Loucy (cell line): Measurements from ENCODE around the gene DUSP3.

Source experiments
- H2AFZ ChIP-seq: fragments of 200-600 bp; sonication (generic); 2 replicates; pipeline ENCODE4 v1.6.0; 2016; ENCODE audit warnings: antibody characterized with exemption, mild to moderate bottlenecking, low read length, moderate library complexity
- H3F3A ChIP-seq: fragments of 200-600 bp; 2 replicates; pipeline ENCODE4 v1.6.0; 2016; ENCODE audit warnings: antibody characterized with exemption, low read depth, mild to moderate bottlenecking
- H3K27me3 ChIP-seq: fragments of 200-600 bp; sonication (generic); 2 replicates; pipeline ENCODE4 v1.6.1; 2014; ENCODE audit warnings: low read length, mild to moderate bottlenecking; ENCODE audit not compliant: insufficient read depth, poor library complexity, severe bottlenecking
- H3K36me3 ChIP-seq: fragments of 200-600 bp; sonication (generic); 2 replicates; pipeline ENCODE4 v1.6.1; 2016; ENCODE audit warnings: low read length; ENCODE audit not compliant: insufficient read depth
- H3K4me1 ChIP-seq: fragments of 200-600 bp; sonication (generic); 2 replicates; pipeline ENCODE4 v1.5.1; 2014; ENCODE audit warnings: low read length, mild to moderate bottlenecking; ENCODE audit not compliant: insufficient read depth, poor library complexity, severe bottlenecking
- H3K4me2 ChIP-seq: fragments of 200-600 bp; sonication (generic); 2 replicates; pipeline ENCODE4 v1.6.0; 2014; ENCODE audit warnings: antibody characterized with exemption, low read length, low read depth, mild to moderate bottlenecking; ENCODE audit not compliant: poor library complexity, severe bottlenecking
- H3K4me3 ChIP-seq: fragments of 200-600 bp; sonication (generic); 2 replicates; pipeline ENCODE4 v1.5.1; 2014; ENCODE audit warnings: low read length, mild to moderate bottlenecking, mixed read lengths; ENCODE audit not compliant: poor library complexity, severe bottlenecking
- H3K79me2 ChIP-seq: fragments of 200-600 bp; sonication (generic); 2 replicates; pipeline ENCODE4 v1.6.1; 2014; ENCODE audit warnings: low read length; ENCODE audit not compliant: insufficient read depth
- H3K9ac ChIP-seq: fragments of 200-600 bp; sonication (generic); 2 replicates; pipeline ENCODE4 v1.6.0; 2014; ENCODE audit warnings: mild to moderate bottlenecking, low read depth, low read length, moderate library complexity; ENCODE audit not compliant: poor library complexity, severe bottlenecking
- H3K9me2 ChIP-seq: fragments of 200-600 bp; sonication (generic); replicated peaks from 2 replicates; pipeline ENCODE4 v1.6.1; 2016; ENCODE audit warnings: low read depth, low read length, mixed read lengths
- H3K9me3 ChIP-seq: fragments of 200-600 bp; sonication (generic); 2 replicates; pipeline ENCODE4 v1.6.1; 2014; ENCODE audit warnings: mild to moderate bottlenecking, antibody characterized with exemption, low read length, low read depth; ENCODE audit not compliant: insufficient read depth
- H4K20me1 ChIP-seq: fragments of 200-600 bp; sonication (generic); 2 replicates; pipeline ENCODE4 v1.6.0; 2014; ENCODE audit warnings: antibody characterized with exemption, low read length, mild to moderate bottlenecking; ENCODE audit not compliant: insufficient read depth, poor library complexity, severe bottlenecking
- EZH2phosphoT487 ChIP-seq: fragments of 200-600 bp; IDR thresholded peaks from 2 replicates; pipeline ENCODE4 v1.6.1; 2018; ENCODE audit warnings: antibody characterized with exemption, mild to moderate bottlenecking, moderate library complexity, borderline replicate concordance
- TF ChIP-seq, protein P1 (sequence below): fragments of 200-600 bp; sonication (generic); conservative IDR thresholded peaks from 2 replicates; pipeline ENCODE4 v1.5.1; 2014; ENCODE audit warnings: mild to moderate bottlenecking, antibody characterized with exemption, low read length

The DUSP3 gene

DNA sequence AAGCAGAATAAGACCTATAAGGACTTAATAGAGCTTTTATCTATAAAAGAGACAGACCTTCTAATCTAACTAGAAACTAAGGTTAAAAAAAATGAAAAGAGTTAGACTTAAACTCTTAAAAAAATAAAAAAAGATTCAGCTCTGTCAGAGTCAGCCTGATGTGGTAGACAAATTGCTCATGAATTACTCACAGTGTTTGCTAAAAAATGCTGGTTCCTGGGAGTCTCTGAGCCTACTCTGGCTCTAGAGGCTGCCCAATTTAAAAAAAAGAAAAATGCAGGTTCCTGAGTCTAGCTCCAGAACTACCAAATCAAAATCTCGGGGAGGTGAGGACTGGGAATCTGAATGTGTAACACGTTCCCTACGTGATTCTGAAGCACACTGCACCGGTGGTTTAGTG is 38.2 kb downstream of the DUSP3 start:
- TF ChIP-seq EZH2phosphoT487 = no peak
- TF ChIP-seq, protein P1, sequence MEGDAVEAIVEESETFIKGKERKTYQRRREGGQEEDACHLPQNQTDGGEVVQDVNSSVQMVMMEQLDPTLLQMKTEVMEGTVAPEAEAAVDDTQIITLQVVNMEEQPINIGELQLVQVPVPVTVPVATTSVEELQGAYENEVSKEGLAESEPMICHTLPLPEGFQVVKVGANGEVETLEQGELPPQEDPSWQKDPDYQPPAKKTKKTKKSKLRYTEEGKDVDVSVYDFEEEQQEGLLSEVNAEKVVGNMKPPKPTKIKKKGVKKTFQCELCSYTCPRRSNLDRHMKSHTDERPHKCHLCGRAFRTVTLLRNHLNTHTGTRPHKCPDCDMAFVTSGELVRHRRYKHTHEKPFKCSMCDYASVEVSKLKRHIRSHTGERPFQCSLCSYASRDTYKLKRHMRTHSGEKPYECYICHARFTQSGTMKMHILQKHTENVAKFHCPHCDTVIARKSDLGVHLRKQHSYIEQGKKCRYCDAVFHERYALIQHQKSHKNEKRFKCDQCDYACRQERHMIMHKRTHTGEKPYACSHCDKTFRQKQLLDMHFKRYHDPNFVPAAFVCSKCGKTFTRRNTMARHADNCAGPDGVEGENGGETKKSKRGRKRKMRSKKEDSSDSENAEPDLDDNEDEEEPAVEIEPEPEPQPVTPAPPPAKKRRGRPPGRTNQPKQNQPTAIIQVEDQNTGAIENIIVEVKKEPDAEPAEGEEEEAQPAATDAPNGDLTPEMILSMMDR = no peak
- Histone ChIP-seq H3F3A (no peaks in the 10 kb centered on the region), H2AFZ (no peak overlapping the region), H3K4me1 (no peaks in the 10 kb centered on the region), H3K79me2 (no peaks in the 10 kb centered on the region), H3K36me3 (no peaks in the 10 kb centered on the region), H3K9ac (no peak overlapping the region), H3K4me3 (no peak overlapping the region), H3K27me3 (peaks cover 5% of the 10 kb centered on the region), H4K20me1 (no peaks in the 10 kb centered on the region), H3K9me2 (no peaks in the 10 kb centered on the region), H3K4me2 (no peak overlapping the region), H3K9me3 (no peaks in the 10 kb centered on the region)

DNA sequence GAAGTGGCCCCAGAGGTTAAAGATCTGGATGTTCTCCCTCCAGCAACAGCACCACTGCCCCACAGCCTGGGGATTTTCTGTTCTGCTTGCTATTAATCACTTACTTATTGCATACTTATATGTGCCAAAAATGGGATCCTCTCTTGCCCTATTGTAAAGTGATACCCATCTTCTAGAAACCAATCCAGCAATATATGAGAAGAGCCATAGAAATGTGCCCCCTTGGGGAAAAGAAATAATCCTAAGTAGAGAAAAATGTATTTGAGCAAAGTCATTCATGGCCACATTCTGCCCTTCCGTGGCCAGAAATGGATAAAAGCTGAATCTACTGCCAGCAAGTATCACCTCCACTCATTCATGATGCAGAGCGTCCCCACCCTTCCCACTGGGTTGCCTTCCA is 41.1 kb downstream of the DUSP3 start:
- Histone ChIP-seq H2AFZ (no peak overlapping the region), H4K20me1 (no peaks in the 10 kb centered on the region)
- TF ChIP-seq, protein P1 = no peak
- TF ChIP-seq EZH2phosphoT487 = no peak

DNA sequence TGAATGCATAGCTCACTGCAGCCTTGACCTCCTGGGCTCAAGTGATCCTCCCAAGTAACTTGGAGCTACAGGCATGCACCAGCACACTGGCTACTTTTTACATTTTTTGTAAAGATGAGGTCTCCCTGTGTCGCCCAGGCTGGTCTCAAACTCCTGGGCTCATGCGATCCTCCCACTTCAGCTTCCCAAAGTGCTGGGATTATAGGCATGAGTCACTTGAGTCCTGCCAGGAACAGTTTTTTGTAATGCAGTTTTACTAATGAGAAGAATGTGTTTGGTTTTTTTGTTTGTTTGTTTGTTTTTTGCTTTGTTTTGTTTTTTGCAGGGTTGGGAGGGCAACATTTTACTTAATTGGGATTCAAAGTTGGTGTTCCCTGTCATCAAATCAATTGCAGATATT is 42.4 kb downstream of the DUSP3 start:
- no peaks in the 10 kb centered on the region for H3K36me3 ChIP-seq
- H3K9ac ChIP-seq = no peak overlapping the region
- H3K9me2 ChIP-seq = no peaks in the 10 kb centered on the region
- no peaks in the 10 kb centered on the region for H3K9me3 ChIP-seq
- no peaks in the 10 kb centered on the region for H4K20me1 ChIP-seq
- H3K4me3 ChIP-seq = no peak overlapping the region
- no peak overlapping the region for H3K4me2 ChIP-seq
- H3K27me3 ChIP-seq = peaks cover 5% of the 10 kb centered on the region
- H3F3A ChIP-seq = no peaks in the 10 kb centered on the region
- TF ChIP-seq EZH2phosphoT487 = no peak
- TF ChIP-seq, protein P1 = no peak
- H2AFZ ChIP-seq = no peak overlapping the region
- H3K4me1 ChIP-seq = no peaks in the 10 kb centered on the region
- no peaks in the 10 kb centered on the region for H3K79me2 ChIP-seq

More for the DNA sequence above, 41.1 kb downstream of the DUSP3 start:
- Histone ChIP-seq H3K9ac (no peak overlapping the region), H3K9me2 (no peaks in the 10 kb centered on the region), H3F3A (no peaks in the 10 kb centered on the region), H3K9me3 (no peaks in the 10 kb centered on the region), H3K4me2 (no peak overlapping the region), H3K79me2 (no peaks in the 10 kb centered on the region), H3K4me3 (no peak overlapping the region), H3K27me3 (peaks cover 5% of the 10 kb centered on the region), H3K36me3 (no peaks in the 10 kb centered on the region), H3K4me1 (no peaks in the 10 kb centered on the region)
